ENCODE data around the gene EPS8. TPM values are rescaled to one million over a fixed set of nuclear protein-coding genes. Genes with fewer than 3 reads are reported as not detected.

EPS8 gene
- total RNA-seq, 1 experiment from 2014 or later = 13.9 TPM

DNA sequence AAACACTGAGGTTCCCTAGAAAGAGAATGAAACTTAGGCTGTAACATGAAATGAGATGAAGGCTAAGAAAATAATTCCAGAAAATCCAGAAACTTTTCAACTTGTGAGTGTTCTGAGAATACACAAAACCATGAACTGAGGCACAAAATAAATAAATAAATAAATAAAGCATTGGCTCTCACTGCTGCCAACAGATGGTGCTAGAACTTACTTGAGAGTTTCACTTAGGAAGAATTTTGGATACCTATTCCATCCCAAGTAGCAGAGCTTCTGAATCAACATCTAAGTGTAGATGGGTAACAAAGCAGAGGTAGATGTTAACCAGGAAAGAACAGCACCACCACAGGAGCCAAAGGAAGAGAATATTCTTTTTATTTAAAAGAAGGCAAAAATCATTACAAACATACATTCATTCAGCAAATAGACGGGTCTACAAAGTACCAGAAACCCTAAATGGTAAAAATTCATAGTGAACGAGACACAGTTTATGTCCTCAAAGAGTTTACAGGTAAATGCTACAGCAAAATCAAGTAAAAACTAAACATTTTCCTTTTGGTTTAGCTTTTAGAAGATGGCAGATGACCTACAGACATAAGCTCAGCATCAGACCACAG is 16.7 kb downstream of the EPS8 start:
- Mint-ChIP-seq H3K9me3 (ENCODE audit: unreplicated experiment) (no peaks in the 10 kb centered on the region), H3K36me3 (ENCODE audit: insufficient read depth, unreplicated experiment) (no peaks in the 10 kb centered on the region), H3K27ac (ENCODE audit: unreplicated experiment) (no peak overlapping the region), H3K4me3 (ENCODE audit: unreplicated experiment) (no peak overlapping the region), H3K27me3 (ENCODE audit: insufficient read depth, unreplicated experiment) (peaks cover 1% of the 10 kb centered on the region), H3K4me1 (ENCODE audit: low read depth, unreplicated experiment) (no peaks in the 10 kb centered on the region)
- POLR2A ChIA-PET = no interaction called here
- intact Hi-C loops (cut with micrococcal nuclease; ENCODE audit: unreplicated experiment) = loop anchor here (1.0 kb wide), 3 partner anchors 79 to 182 kb away; no protein-coding TSS in a partner anchor
- no peaks in the 10 kb centered on the region for H3K4me1 ChIP-seq
- no peaks in the 10 kb centered on the region for H3K27me3 ChIP-seq (replicated peaks; ENCODE audit: control insufficient read depth, insufficient read depth, low read length)
- no peaks in the 10 kb centered on the region for H3K9me3 ChIP-seq
- TF ChIP-seq, protein P1, sequence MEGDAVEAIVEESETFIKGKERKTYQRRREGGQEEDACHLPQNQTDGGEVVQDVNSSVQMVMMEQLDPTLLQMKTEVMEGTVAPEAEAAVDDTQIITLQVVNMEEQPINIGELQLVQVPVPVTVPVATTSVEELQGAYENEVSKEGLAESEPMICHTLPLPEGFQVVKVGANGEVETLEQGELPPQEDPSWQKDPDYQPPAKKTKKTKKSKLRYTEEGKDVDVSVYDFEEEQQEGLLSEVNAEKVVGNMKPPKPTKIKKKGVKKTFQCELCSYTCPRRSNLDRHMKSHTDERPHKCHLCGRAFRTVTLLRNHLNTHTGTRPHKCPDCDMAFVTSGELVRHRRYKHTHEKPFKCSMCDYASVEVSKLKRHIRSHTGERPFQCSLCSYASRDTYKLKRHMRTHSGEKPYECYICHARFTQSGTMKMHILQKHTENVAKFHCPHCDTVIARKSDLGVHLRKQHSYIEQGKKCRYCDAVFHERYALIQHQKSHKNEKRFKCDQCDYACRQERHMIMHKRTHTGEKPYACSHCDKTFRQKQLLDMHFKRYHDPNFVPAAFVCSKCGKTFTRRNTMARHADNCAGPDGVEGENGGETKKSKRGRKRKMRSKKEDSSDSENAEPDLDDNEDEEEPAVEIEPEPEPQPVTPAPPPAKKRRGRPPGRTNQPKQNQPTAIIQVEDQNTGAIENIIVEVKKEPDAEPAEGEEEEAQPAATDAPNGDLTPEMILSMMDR (IDR thresholded peaks at IDR 0.05; ENCODE audit: insufficient read depth in 1 of 2, low read depth in 1 of 2, low read length in 1 of 2, severe bottlenecking in 1 of 2, unreplicated experiment in 1 of 2) = peak; percentile 74 to 77
- no peaks in the 10 kb centered on the region for H3K36me3 ChIP-seq (ENCODE audit: control insufficient read depth, insufficient read depth, low read length)
- BruUV-seq (replicated peaks) = no TSS peak
- CTCF ChIA-PET = interaction anchor here (0.6 to 1.5 kb wide), 7 partner anchors 8 to 86 kb away, joined by 3 to 7 read pairs (median 4); partner anchors contain the start of gene EPS8
- H3K4me3 ChIP-seq (ENCODE audit: low read depth, low read length) = no peak overlapping the region
- DNase-seq = peak in 1 of 2 experiments; percentile 39

DNA sequence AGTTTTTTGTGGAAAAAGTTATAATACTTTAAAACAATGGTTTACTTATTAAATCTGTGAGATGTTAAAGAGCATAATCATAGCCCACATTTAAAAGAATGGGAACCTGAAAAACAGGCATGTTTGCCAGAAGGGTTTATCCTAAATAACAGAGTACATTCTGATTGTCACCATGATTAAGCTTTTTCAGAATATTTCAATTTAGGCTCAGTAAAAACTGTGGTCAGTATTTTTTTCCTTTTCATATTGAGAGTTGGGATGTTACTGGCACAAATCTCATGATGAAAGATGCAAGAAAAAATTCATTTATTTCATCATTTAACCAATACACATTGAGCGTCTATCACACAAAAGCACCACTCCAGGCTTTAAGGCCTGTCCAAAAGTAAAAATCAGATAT is 18.6 kb downstream of the EPS8 start:
- no peak overlapping the region for H3K4me3 Mint-ChIP-seq (ENCODE audit: unreplicated experiment)
- ChIA-PET POLR2A (no interaction called here), CTCF (interaction anchor here (0.7 kb wide), 1 partner anchor 31 kb away, joined by 3 read pairs; no protein-coding TSS in a partner anchor)
- no peaks in the 10 kb centered on the region for H3K36me3 ChIP-seq (ENCODE audit: control insufficient read depth, insufficient read depth, low read length)
- no peaks in the 10 kb centered on the region for H3K36me3 Mint-ChIP-seq (ENCODE audit: insufficient read depth, unreplicated experiment)
- no peak overlapping the region for H3K27ac Mint-ChIP-seq (ENCODE audit: unreplicated experiment)
- no peak for DNase-seq
- intact Hi-C loops (cut with micrococcal nuclease; ENCODE audit: unreplicated experiment) = no loop called here
- H3K27me3 Mint-ChIP-seq (ENCODE audit: insufficient read depth, unreplicated experiment) = no peaks in the 10 kb centered on the region
- H3K27me3 ChIP-seq (replicated peaks; ENCODE audit: control insufficient read depth, insufficient read depth, low read length) = no peaks in the 10 kb centered on the region
- H3K9me3 Mint-ChIP-seq (ENCODE audit: unreplicated experiment) = no peaks in the 10 kb centered on the region
- TF ChIP-seq, protein P1 (IDR thresholded peaks at IDR 0.05; ENCODE audit: insufficient read depth in 1 of 2, low read depth in 1 of 2, low read length in 1 of 2, severe bottlenecking in 1 of 2, unreplicated experiment in 1 of 2) = no peak
- H3K4me1 Mint-ChIP-seq (ENCODE audit: low read depth, unreplicated experiment) = no peaks in the 10 kb centered on the region
- BruUV-seq (replicated peaks) = no TSS peak
- no peaks in the 10 kb centered on the region for H3K9me3 ChIP-seq
- H3K4me1 ChIP-seq = no peaks in the 10 kb centered on the region
- no peak overlapping the region for H3K4me3 ChIP-seq (ENCODE audit: low read depth, low read length)

DNA sequence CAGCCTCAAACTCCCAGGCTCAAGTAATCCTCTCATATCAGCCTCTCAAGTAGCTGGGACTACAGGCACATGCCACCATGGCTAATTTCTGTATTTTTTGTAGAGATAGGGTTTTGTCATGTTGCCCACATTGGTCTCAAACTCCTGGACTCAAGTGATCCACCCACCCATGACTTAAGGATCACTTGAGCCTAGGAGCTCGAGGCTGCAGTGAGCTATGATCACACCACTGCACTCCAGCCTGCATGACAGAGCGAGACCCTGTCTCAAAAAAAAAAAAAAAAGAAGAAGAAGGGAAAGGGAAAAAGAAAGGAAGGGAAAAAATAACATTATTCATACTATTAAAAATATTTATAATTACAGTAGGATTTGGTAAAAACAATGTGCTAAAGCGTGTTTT is 19.2 kb downstream of the EPS8 start:
- DNase-seq = no peak
- no peaks in the 10 kb centered on the region for H3K4me1 Mint-ChIP-seq (ENCODE audit: low read depth, unreplicated experiment)
- intact Hi-C loops (cut with micrococcal nuclease; ENCODE audit: unreplicated experiment) = no loop called here
- Histone ChIP-seq H3K4me3 (ENCODE audit: low read depth, low read length) (no peak overlapping the region), H3K9me3 (no peaks in the 10 kb centered on the region), H3K27me3 (replicated peaks; ENCODE audit: control insufficient read depth, insufficient read depth, low read length) (no peaks in the 10 kb centered on the region), H3K4me1 (no peaks in the 10 kb centered on the region), H3K36me3 (ENCODE audit: control insufficient read depth, insufficient read depth, low read length) (no peaks in the 10 kb centered on the region)
- POLR2A ChIA-PET = no interaction called here
- H3K4me3 Mint-ChIP-seq (ENCODE audit: unreplicated experiment) = no peak overlapping the region
- no TSS peak for BruUV-seq (replicated peaks)
- no peaks in the 10 kb centered on the region for H3K9me3 Mint-ChIP-seq (ENCODE audit: unreplicated experiment)
- no peak overlapping the region for H3K27ac Mint-ChIP-seq (ENCODE audit: unreplicated experiment)
- CTCF ChIA-PET = interaction anchor here (0.7 kb wide), 1 partner anchor 31 kb away, joined by 3 read pairs; no protein-coding TSS in a partner anchor
- no peaks in the 10 kb centered on the region for H3K27me3 Mint-ChIP-seq (ENCODE audit: insufficient read depth, unreplicated experiment)
- no peaks in the 10 kb centered on the region for H3K36me3 Mint-ChIP-seq (ENCODE audit: insufficient read depth, unreplicated experiment)
- TF ChIP-seq, protein P1 (IDR thresholded peaks at IDR 0.05; ENCODE audit: insufficient read depth in 1 of 2, low read depth in 1 of 2, low read length in 1 of 2, severe bottlenecking in 1 of 2, unreplicated experiment in 1 of 2) = no peak

Measured in Caco-2 (cell line).